H1 (cell line): Measurements from ENCODE around the gene FMNL2. TPM values are rescaled to one million over a fixed set of nuclear protein-coding genes. Genes with fewer than 3 reads are reported as not detected.

ENCODE experiments used
- CTCF ChIA-PET: fragments of 300-600 bp; sonication (Branson Sonifier 250); formaldehyde crosslinking; loops from one replicate; lab custom pipeline; 2021; ENCODE audit not compliant: partially characterized antibody; lab: Charles Lee
- POLR2A ChIA-PET: fragments of 300-600 bp; sonication (Branson Sonifier 250); formaldehyde crosslinking; loops from one replicate; lab custom pipeline; 2021; ENCODE audit warnings: inconsistent platforms; ENCODE audit not compliant: partially characterized antibody; lab: Charles Lee
- DNase-seq, 2 experiments: peaks; one replicate each; pipeline versions ENCODE4 v3.0.0 to v3.0.0-alpha.2; 2010 to 2022; ENCODE audit warnings: low spot score in 2 of 2, low read depth in 1 of 2, mixed read lengths in 1 of 2
- FAIRE-seq: peaks from 2 replicates; lab custom pipeline; 2011; peaks lifted over from hg19 to GRCh38; lab: Jason Lieb, UNC
- H2AFZ ChIP-seq: 2 replicates; pipeline ENCODE4 v1.8.1; 2012; ENCODE audit warnings: low read length, inconsistent platforms
- H2AK5ac ChIP-seq: 2 replicates; pipeline ENCODE4 v1.6.1; 2013; ENCODE audit warnings: low read depth, low read length
- H2BK120ac ChIP-seq: replicated peaks from 2 replicates; pipeline ENCODE3; 2013; ENCODE audit warnings: low read depth, low read length, inconsistent platforms
- H2BK12ac ChIP-seq: 2 replicates; pipeline ENCODE4 v1.6.1; 2013; ENCODE audit warnings: low read depth, low read length
- H2BK15ac ChIP-seq: 2 replicates; pipeline ENCODE4 v1.6.1; 2013; ENCODE audit warnings: low read length
- H2BK20ac ChIP-seq: 2 replicates; pipeline ENCODE4 v1.6.1; 2013; ENCODE audit warnings: low read length
- H2BK5ac ChIP-seq: 2 replicates; pipeline ENCODE4 v1.6.1; 2013; ENCODE audit warnings: low read depth, low read length
- H3K14ac ChIP-seq: 2 replicates; pipeline ENCODE4 v1.6.1; 2013; ENCODE audit warnings: inconsistent platforms; ENCODE audit not compliant: insufficient read length
- H3K18ac ChIP-seq: 2 replicates; pipeline ENCODE4 v1.6.1; 2013; ENCODE audit warnings: low read length; ENCODE audit errors: extremely low read depth
- H3K23ac ChIP-seq: 2 replicates; pipeline ENCODE4 v1.6.1; 2013; ENCODE audit warnings: inconsistent platforms; ENCODE audit not compliant: insufficient read length
- H3K23me2 ChIP-seq: 2 replicates; pipeline ENCODE4 v1.6.1; 2013; ENCODE audit warnings: low read depth, low read length
- H3K27ac ChIP-seq: 2 replicates; pipeline ENCODE4 v1.6.1; 2011; ENCODE audit warnings: low read depth, low read length, inconsistent platforms
- H3K27me3 ChIP-seq, 4 experiments: replicated peaks in 1 of 4; 1 replicate in 1 of 4; 2 replicates in 3 of 4; pipeline versions ENCODE4 v1.6.1 to v1.8.1; 2011 to 2013; ENCODE audit warnings: low read length in 3 of 4, mild to moderate bottlenecking in 3 of 4, inconsistent platforms in 2 of 4, mixed read lengths in 2 of 4, moderate library complexity in 1 of 4; ENCODE audit not compliant: control insufficient read depth in 3 of 4, insufficient read depth in 3 of 4; ENCODE audit errors: extremely low read depth in 1 of 4
- H3K36me3 ChIP-seq, 4 experiments: 2 replicates each; pipeline versions ENCODE4 v1.6.1 to v1.8.1; 2011 to 2013; ENCODE audit warnings: mild to moderate bottlenecking in 4 of 4, low read length in 3 of 4, moderate library complexity in 2 of 4, control low read depth in 1 of 4, inconsistent platforms in 1 of 4; ENCODE audit not compliant: insufficient read depth in 4 of 4, control insufficient read depth in 2 of 4
- H3K4ac ChIP-seq: replicated peaks from 2 replicates; pipeline ENCODE3; 2013; ENCODE audit warnings: low read length, low read depth, mixed read lengths, inconsistent platforms; ENCODE audit not compliant: insufficient read length
- H3K4me1 ChIP-seq, 4 experiments: replicated peaks in 1 of 4; 1 replicate in 1 of 4; 2 replicates in 3 of 4; pipeline versions ENCODE4 v1.6.1 to v1.8.1; 2011 to 2013; ENCODE audit warnings: low read length in 3 of 4, inconsistent platforms in 2 of 4, mixed read lengths in 1 of 4; ENCODE audit not compliant: insufficient read depth in 4 of 4, control insufficient read depth in 3 of 4
- H3K4me2 ChIP-seq, 2 experiments: 2 replicates each; pipeline versions ENCODE4 v1.6.1 to v1.8.1; 2011 to 2013; ENCODE audit warnings: low read depth in 2 of 2, low read length in 2 of 2, control low read depth in 1 of 2, inconsistent platforms in 1 of 2, mild to moderate bottlenecking in 1 of 2; ENCODE audit not compliant: insufficient read depth in 1 of 2
- H3K4me3 ChIP-seq, 4 experiments: fragments of 200-600, 300-600 bp in 1 of 4; sonication (generic), shearing (Covaris generic), sonication (Bioruptor Twin) in 1 of 4; 2 replicates each; pipeline versions ENCODE4 v1.5.1 to v1.8.1; 2011 to 2016; ENCODE audit warnings: low read length in 4 of 4, low read depth in 3 of 4, control low read depth in 2 of 4, inconsistent platforms in 2 of 4, mild to moderate bottlenecking in 2 of 4, mixed read lengths in 1 of 4, moderate library complexity in 1 of 4; ENCODE audit not compliant: insufficient read depth in 2 of 4; ENCODE audit errors: extremely low read depth in 1 of 4
- H3K56ac ChIP-seq: replicated peaks from 2 replicates; pipeline ENCODE3; 2013; ENCODE audit warnings: low read depth, mild to moderate bottlenecking, mixed read lengths, low read length, inconsistent platforms; ENCODE audit not compliant: insufficient read length
- H3K79me1 ChIP-seq: 2 replicates; pipeline ENCODE4 v1.6.1; 2013; ENCODE audit warnings: low read depth, low read length, control low read depth
- H3K79me2 ChIP-seq, 2 experiments: 2 replicates each; pipeline versions ENCODE4 v1.6.1 to v1.8.1; 2012 to 2013; ENCODE audit warnings: low read length in 2 of 2, mild to moderate bottlenecking in 2 of 2, inconsistent platforms in 1 of 2; ENCODE audit not compliant: insufficient read depth in 2 of 2, control insufficient read depth in 1 of 2
- H3K9ac ChIP-seq, 4 experiments: replicated peaks in 1 of 4; 1 replicate in 1 of 4; 2 replicates in 3 of 4; pipeline versions ENCODE4 v1.6.1 to v1.8.1; 2011 to 2013; ENCODE audit warnings: low read depth in 3 of 4, low read length in 3 of 4, control low read depth in 2 of 4, mild to moderate bottlenecking in 2 of 4, moderate library complexity in 2 of 4, inconsistent platforms in 1 of 4; ENCODE audit errors: extremely low read depth in 1 of 4
- H3K9me3 ChIP-seq, 2 experiments: 2 replicates each; pipeline versions ENCODE4 v1.6.1 to v1.8.1; 2012 to 2013; ENCODE audit warnings: mild to moderate bottlenecking in 2 of 2, moderate library complexity in 2 of 2, control low read depth in 1 of 2, inconsistent platforms in 1 of 2, low read depth in 1 of 2, low read length in 1 of 2, mixed read lengths in 1 of 2; ENCODE audit not compliant: insufficient read depth in 2 of 2
- H4K20me1 ChIP-seq, 2 experiments: replicated peaks in 1 of 2; 2 replicates each; pipeline versions ENCODE3 to v1.8.1; 2011 to 2013; ENCODE audit warnings: inconsistent platforms in 2 of 2, low read length in 2 of 2, mild to moderate bottlenecking in 1 of 2; ENCODE audit not compliant: insufficient read depth in 2 of 2, control insufficient read depth in 1 of 2
- H4K5ac ChIP-seq: 2 replicates; pipeline ENCODE4 v1.6.1; 2013; ENCODE audit warnings: low read length, low read depth, mixed read lengths, inconsistent platforms; ENCODE audit not compliant: insufficient read length
- H4K8ac ChIP-seq: 2 replicates; pipeline ENCODE4 v1.8.0; 2013; ENCODE audit warnings: mild to moderate bottlenecking, moderate library complexity, low read length, inconsistent platforms; ENCODE audit not compliant: insufficient read depth; ENCODE audit errors: extremely low read depth
- H4K91ac ChIP-seq: replicated peaks from 2 replicates; pipeline ENCODE3; 2013; ENCODE audit warnings: low read length, mixed read lengths, inconsistent platforms; ENCODE audit not compliant: insufficient read length
- ASH2L ChIP-seq: fragments of 200-600, 300-600 bp; sonication (generic); IDR thresholded peaks from one replicate; pipeline ENCODE4 v1.7.1; 2017; ENCODE audit warnings: low read length
- BRCA1 ChIP-seq: IDR thresholded peaks from 2 replicates; pipeline ENCODE4 v1.6.1; 2012; ENCODE audit warnings: low read depth, low read length, improper control_type of control experiment
- CTBP2 ChIP-seq: IDR thresholded peaks from 2 replicates; pipeline ENCODE4 v1.7.0; 2011; ENCODE audit warnings: borderline replicate concordance, mild to moderate bottlenecking, moderate library complexity, mixed read lengths, low read length; ENCODE audit not compliant: insufficient read depth, insufficient read length
- KDM4A ChIP-seq: IDR thresholded peaks from one replicate; pipeline ENCODE4 v1.7.1; 2012; ENCODE audit warnings: low read depth, mild to moderate bottlenecking, moderate library complexity, low read length, inconsistent platforms; ENCODE audit not compliant: severe bottlenecking
- MAFK ChIP-seq: IDR thresholded peaks from 2 replicates; pipeline ENCODE4 v1.6.1; 2012; ENCODE audit warnings: low read depth, mild to moderate bottlenecking, improper control_type of control experiment, low read length
- RNF2 ChIP-seq: fragments of 200-900, 300-1000 bp; sonication (generic); IDR thresholded peaks from 2 replicates; pipeline ENCODE4 v1.7.1; 2016; ENCODE audit warnings: borderline replicate concordance, low read depth, mild to moderate bottlenecking, antibody characterized with exemption, low read length; ENCODE audit not compliant: poor library complexity, severe bottlenecking; ENCODE audit errors: missing control alignments
- SIRT6 ChIP-seq: IDR thresholded peaks from one replicate; pipeline ENCODE4 v1.7.1; 2012; ENCODE audit warnings: low read length, inconsistent platforms
- SUZ12 ChIP-seq: fragments of 200-600 bp; sonication (generic); IDR thresholded peaks from 2 replicates; pipeline ENCODE4 v1.6.1; 2012; ENCODE audit warnings: mild to moderate bottlenecking, inconsistent platforms, low read length, moderate library complexity, mixed read lengths
- TAF1 ChIP-seq: IDR thresholded peaks from 2 replicates; pipeline ENCODE4 v1.6.1; 2011; ENCODE audit warnings: mild to moderate bottlenecking, low read depth, low read length
- WGBS, 2 experiments: shearing (Covaris generic) in 1 of 2; methylation state at CpG; one replicate each; pipeline versions ENCODE4 v1.1.6 to v1.1.7; 2013 to 2015; ENCODE audit warnings: low lambda C conversion rate in 2 of 2, mixed read lengths in 2 of 2, inconsistent platforms in 1 of 2, low coverage in 1 of 2, missing lambda C conversion rate in 1 of 2; ENCODE audit not compliant: insufficient replicate concordance in 2 of 2, insufficient coverage in 1 of 2, insufficient read length in 1 of 2; ENCODE audit errors: extremely low coverage in 1 of 2, missing lambda C conversion rate in 1 of 2; 5-methylcytosine and 5-hydroxymethylcytosine counted together
- polyA plus RNA-seq, 7 experiments: library from polyadenylated mRNA; depleted of rRNA in 3 of 7; stranded (reverse) in 5 of 7; unstranded in 2 of 7; fragments of >200 nt in 5 of 7; fragments of 200-250 nt in 2 of 7; gene quantifications; 1 replicate in 5 of 7; 2 replicates in 1 of 7; 4 replicates in 1 of 7; pipeline versions ENCODE4 v1.2.1 to v1.2.3, GENCODE V29; 2011 to 2013; ENCODE audit warnings: missing spikeins in 2 of 7, mixed read lengths in 2 of 7
- total RNA-seq: library from RNA; stranded (reverse); fragmentation: NEBNext Ultra II Directional; extraction: Animal tissue kit (Norgen Biotek cat#: 25700); gene quantifications from 2 replicates; pipeline ENCODE4 v1.2.1, GENCODE V29; 2021
- TF ChIP-seq, protein P1 (sequence below): IDR thresholded peaks from 2 replicates; pipeline ENCODE4 v1.6.1; 2011; ENCODE audit warnings: low read depth, mild to moderate bottlenecking, low read length; ENCODE audit not compliant: insufficient read depth
- TF ChIP-seq, protein P2 (sequence below): IDR thresholded peaks from 2 replicates; pipeline ENCODE4 v1.6.1; 2012; ENCODE audit warnings: low read length, inconsistent platforms

FMNL2 gene
- total and polyA plus RNA-seq, 2 of the 8 experiments (the other 6 are each of a cell fraction or from before 2014, with no cell fraction given): 15.5 to 45.1 TPM

DNA sequence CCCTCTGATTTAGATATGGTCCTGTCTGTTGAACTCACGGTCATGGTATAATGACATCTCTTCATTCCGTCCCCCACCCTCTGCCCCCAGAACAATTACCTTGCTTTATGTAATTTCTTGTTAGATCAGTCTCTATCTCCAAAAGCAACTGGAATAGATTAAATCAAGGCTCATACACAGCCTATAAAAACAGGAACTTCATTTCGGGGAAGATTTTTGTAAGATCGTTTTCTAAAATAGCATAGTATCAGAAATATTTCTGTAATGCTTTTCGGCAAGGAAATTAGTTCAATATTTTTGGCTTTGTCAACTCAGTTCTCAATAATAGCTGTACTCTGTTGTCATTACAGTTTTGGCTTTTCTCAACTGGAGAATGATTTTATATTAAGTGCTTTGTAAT is 157.2 kb downstream of the FMNL2 start:
- Histone ChIP-seq H2BK20ac (no peak overlapping the region), H3K27ac (no peak overlapping the region), H3K36me3 (no peaks in the 10 kb centered on the region), H3K9me3 (0 out of 4 replicates have a peak, but pooled peaks cover 0 to 4% of the 10 kb centered on the region in 2 experiments), H3K4me2 (no peak overlapping the region; a peak in 1 of 4 replicates), H2AK5ac (no peak overlapping the region), H3K4ac (no peak overlapping the region), H4K20me1 (no peaks in the 10 kb centered on the region), H2BK120ac (no peak overlapping the region), H3K27me3 (no peaks in the 10 kb centered on the region), H4K8ac (no peak overlapping the region), H3K56ac (no peak overlapping the region), H3K9ac (no peak overlapping the region), H2BK15ac (no peak overlapping the region), H3K79me1 (peaks cover 8% of the 10 kb centered on the region; the same call in 1 of the 2 replicates), H3K23me2 (peaks cover 1% of the 10 kb centered on the region), H2BK5ac (no peak overlapping the region), H3K23ac (no peak overlapping the region), H2AFZ (no peak overlapping the region), H3K79me2 (peaks cover 0 to 84% of the 10 kb centered on the region in 2 experiments; a peak in 2 of 4 replicates), H4K91ac (no peak overlapping the region), H2BK12ac (no peak overlapping the region), H3K18ac (no peak overlapping the region; the same call in 1 of the 2 replicates), H3K4me1 (peaks cover 0 to 28% (median 23%) of the 10 kb centered on the region in 4 experiments; a peak in 6 of 7 replicates), H3K4me3 (no peak overlapping the region; a peak in 1 of 8 replicates), H3K14ac (no peak overlapping the region), H4K5ac (no peak overlapping the region)
- 80% methylated on average over 5 of the region's 5 CpGs; no CpG with 5 or more reads in 1 of the 2 experiments for WGBS, 2 experiments
- FAIRE-seq: no peak
- CTCF ChIA-PET: interaction anchor here (1.3 to 1.4 kb wide), 2 partner anchors 12 to 21 kb away, joined by 4 read pairs; no protein-coding TSS in a partner anchor
- no peak for DNase-seq
- POLR2A ChIA-PET: no interaction called here
- TF ChIP-seq, protein P1, sequence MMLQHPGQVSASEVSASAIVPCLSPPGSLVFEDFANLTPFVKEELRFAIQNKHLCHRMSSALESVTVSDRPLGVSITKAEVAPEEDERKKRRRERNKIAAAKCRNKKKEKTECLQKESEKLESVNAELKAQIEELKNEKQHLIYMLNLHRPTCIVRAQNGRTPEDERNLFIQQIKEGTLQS: no peak
- no peak for TF ChIP-seq SIRT6
- no peak for TF ChIP-seq BRCA1
- TF ChIP-seq KDM4A: no peak
- TF ChIP-seq, protein P2, sequence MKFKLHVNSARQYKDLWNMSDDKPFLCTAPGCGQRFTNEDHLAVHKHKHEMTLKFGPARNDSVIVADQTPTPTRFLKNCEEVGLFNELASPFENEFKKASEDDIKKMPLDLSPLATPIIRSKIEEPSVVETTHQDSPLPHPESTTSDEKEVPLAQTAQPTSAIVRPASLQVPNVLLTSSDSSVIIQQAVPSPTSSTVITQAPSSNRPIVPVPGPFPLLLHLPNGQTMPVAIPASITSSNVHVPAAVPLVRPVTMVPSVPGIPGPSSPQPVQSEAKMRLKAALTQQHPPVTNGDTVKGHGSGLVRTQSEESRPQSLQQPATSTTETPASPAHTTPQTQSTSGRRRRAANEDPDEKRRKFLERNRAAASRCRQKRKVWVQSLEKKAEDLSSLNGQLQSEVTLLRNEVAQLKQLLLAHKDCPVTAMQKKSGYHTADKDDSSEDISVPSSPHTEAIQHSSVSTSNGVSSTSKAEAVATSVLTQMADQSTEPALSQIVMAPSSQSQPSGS: no peak
- TF ChIP-seq ASH2L: no peak
- TF ChIP-seq CTBP2: no peak
- TF ChIP-seq SUZ12: no peak
- no peak for TF ChIP-seq RNF2
- no peak for TF ChIP-seq MAFK
- TF ChIP-seq TAF1: no peak
